ENCODE measurements around the gene ANKMY1.

DNA sequence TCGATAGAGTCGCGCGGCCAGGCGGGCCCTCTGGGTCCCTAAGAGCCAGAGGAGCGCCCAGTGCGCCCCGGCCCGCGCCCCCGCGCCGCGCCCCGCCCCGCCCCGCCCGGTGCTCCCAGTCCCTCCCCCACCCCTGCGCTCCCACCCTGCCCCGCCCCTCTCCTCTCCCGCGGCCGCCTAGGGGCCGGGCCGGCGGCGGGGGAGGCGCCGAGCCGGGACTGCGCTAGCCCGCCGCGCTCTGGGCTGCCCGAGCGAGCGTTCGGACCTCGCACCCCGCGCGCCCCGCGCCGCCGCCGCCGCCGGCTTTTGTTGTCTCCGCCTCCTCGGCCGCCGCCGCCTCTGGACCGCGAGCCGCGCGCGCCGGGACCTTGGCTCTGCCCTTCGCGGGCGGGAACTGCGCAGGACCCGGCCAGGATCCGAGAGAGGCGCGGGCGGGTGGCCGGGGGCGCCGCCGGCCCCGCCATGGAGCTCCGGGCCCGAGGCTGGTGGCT, 122.3 kb downstream of the ANKMY1 start, which contains the start of gene GPC1:
- TF ChIP-seq, protein P1, sequence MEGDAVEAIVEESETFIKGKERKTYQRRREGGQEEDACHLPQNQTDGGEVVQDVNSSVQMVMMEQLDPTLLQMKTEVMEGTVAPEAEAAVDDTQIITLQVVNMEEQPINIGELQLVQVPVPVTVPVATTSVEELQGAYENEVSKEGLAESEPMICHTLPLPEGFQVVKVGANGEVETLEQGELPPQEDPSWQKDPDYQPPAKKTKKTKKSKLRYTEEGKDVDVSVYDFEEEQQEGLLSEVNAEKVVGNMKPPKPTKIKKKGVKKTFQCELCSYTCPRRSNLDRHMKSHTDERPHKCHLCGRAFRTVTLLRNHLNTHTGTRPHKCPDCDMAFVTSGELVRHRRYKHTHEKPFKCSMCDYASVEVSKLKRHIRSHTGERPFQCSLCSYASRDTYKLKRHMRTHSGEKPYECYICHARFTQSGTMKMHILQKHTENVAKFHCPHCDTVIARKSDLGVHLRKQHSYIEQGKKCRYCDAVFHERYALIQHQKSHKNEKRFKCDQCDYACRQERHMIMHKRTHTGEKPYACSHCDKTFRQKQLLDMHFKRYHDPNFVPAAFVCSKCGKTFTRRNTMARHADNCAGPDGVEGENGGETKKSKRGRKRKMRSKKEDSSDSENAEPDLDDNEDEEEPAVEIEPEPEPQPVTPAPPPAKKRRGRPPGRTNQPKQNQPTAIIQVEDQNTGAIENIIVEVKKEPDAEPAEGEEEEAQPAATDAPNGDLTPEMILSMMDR (IDR thresholded peaks at IDR 0.05 in 2 of 3, conservative IDR thresholded peaks at IDR 0.05 in 1 of 3; ENCODE audit: borderline replicate concordance in 1 of 3, insufficient read depth in 1 of 3, low read depth in 2 of 3, low read length in 2 of 3): no peak
- TF ChIP-seq EZH2phosphoT487 (IDR thresholded peaks at IDR 0.05; ENCODE audit: borderline replicate concordance) (no peak), POLR2A (IDR thresholded peaks at IDR 0.05; ENCODE audit: borderline replicate concordance, extremely low read depth, insufficient read depth, insufficient read length) (no peak), ZFX (IDR thresholded peaks at IDR 0.05) (no peak), CEBPB (IDR thresholded peaks at IDR 0.05; ENCODE audit: low read depth) (no peak), YY1 (IDR thresholded peaks at IDR 0.05; ENCODE audit: extremely low read depth, insufficient replicate concordance, low read depth, low read length) (no peak), SP1 (IDR thresholded peaks at IDR 0.05; ENCODE audit: low read depth) (no peak), EZH2 (IDR thresholded peaks at IDR 0.05) (no peak), POLR2AphosphoS5 (IDR thresholded peaks at IDR 0.05; ENCODE audit: low read depth, low read length) (peak; percentile 66), TCF7L2 (IDR thresholded peaks at IDR 0.05; ENCODE audit: borderline replicate concordance, extremely low read depth, insufficient read depth, insufficient read length) (no peak)
- TF ChIP-seq, protein P2, sequence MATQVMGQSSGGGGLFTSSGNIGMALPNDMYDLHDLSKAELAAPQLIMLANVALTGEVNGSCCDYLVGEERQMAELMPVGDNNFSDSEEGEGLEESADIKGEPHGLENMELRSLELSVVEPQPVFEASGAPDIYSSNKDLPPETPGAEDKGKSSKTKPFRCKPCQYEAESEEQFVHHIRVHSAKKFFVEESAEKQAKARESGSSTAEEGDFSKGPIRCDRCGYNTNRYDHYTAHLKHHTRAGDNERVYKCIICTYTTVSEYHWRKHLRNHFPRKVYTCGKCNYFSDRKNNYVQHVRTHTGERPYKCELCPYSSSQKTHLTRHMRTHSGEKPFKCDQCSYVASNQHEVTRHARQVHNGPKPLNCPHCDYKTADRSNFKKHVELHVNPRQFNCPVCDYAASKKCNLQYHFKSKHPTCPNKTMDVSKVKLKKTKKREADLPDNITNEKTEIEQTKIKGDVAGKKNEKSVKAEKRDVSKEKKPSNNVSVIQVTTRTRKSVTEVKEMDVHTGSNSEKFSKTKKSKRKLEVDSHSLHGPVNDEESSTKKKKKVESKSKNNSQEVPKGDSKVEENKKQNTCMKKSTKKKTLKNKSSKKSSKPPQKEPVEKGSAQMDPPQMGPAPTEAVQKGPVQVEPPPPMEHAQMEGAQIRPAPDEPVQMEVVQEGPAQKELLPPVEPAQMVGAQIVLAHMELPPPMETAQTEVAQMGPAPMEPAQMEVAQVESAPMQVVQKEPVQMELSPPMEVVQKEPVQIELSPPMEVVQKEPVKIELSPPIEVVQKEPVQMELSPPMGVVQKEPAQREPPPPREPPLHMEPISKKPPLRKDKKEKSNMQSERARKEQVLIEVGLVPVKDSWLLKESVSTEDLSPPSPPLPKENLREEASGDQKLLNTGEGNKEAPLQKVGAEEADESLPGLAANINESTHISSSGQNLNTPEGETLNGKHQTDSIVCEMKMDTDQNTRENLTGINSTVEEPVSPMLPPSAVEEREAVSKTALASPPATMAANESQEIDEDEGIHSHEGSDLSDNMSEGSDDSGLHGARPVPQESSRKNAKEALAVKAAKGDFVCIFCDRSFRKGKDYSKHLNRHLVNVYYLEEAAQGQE (IDR thresholded peaks at IDR 0.05; ENCODE audit: low read depth): no peak

Data from HCT116 (cell line).